ENCODE measurements around the gene FAAH. TPM values are rescaled to one million over a fixed set of nuclear protein-coding genes. Genes with fewer than 3 reads are reported as not detected.

The FAAH gene
- total RNA-seq, 4 donors from 2014 or later = 103 to 199 (median 152) TPM

GRCh38 chr1:46461017-46461808 is 67.1 kb downstream of the FAAH start:
- intact Hi-C loops (cut with DNase I) = no loop called here

GRCh38 chr1:46461809-46462448 is 67.8 kb downstream of the FAAH start:
- Histone ChIP-seq H3K9me3 (no peaks in the 10 kb centered on the region), H3K27me3 (no peaks in the 10 kb centered on the region), H3K36me3 (no peaks in the 10 kb centered on the region), H3K27ac (no peak overlapping the region), H3K4me1 (peaks cover 0 to 3% of the 10 kb centered on the region in 2 donors), H3K4me3 (replicated peaks in 1 of 3) (no peak overlapping the region)
- TF ChIP-seq CTCF (IDR thresholded peaks at IDR 0.05) (no peak), POLR2A (IDR thresholded peaks at IDR 0.05) (no peak)
- 42 to 57% methylated on average over 5 of the region's 5 CpGs for WGBS, 2 donors
- intact Hi-C loops (cut with DNase I) = no loop called here
- DNase-seq = no peak

More at GRCh38 chr1:46461017-46461808, 67.1 kb downstream of the FAAH start:
- H3K4me3 ChIP-seq (replicated peaks in 1 of 3) = no peak overlapping the region
- DNase-seq = no peak
- H3K27me3 ChIP-seq = no peaks in the 10 kb centered on the region
- no peaks in the 10 kb centered on the region for H3K4me1 ChIP-seq
- WGBS, 2 donors = 65 to 76% methylated on average over 11 of the region's 11 CpGs
- H3K36me3 ChIP-seq = no peaks in the 10 kb centered on the region
- H3K27ac ChIP-seq = no peak overlapping the region
- TF ChIP-seq CTCF (IDR thresholded peaks at IDR 0.05) = no peak
- TF ChIP-seq POLR2A (IDR thresholded peaks at IDR 0.05) = no peak
- H3K9me3 ChIP-seq = no peaks in the 10 kb centered on the region

Other genes starting within 250 kb of the FAAH start
- gene TSPAN1, start 219.2 kb upstream of the FAAH start, total RNA-seq = 100 to 1,000 TPM in 2 of 4 donors, 10 to 100 TPM in 2; 61.2 to 154 (median 105) TPM
- gene P3R3URF, start 217.8 kb upstream of the FAAH start, total RNA-seq = not detected
- gene POMGNT1, start 195.9 kb upstream of the FAAH start, total RNA-seq = 10 to 100 TPM; 54.2 to 90.8 (median 79.3) TPM
- gene LURAP1, start 191.0 kb upstream of the FAAH start, total RNA-seq = 10 to 100 TPM; 30.5 to 47.4 (median 37.8) TPM
- gene RAD54L, start 146.6 kb upstream of the FAAH start, total RNA-seq = 1 to 10 TPM in 1 of 4 donors, under 1 TPM in 3; 0.27 to 1.7 (median 0.61) TPM
- gene LRRC41, start 90.7 kb upstream of the FAAH start, total RNA-seq = 100 to 1,000 TPM in 2 of 4 donors, 10 to 100 TPM in 2; 73.5 to 111 (median 99.4) TPM
- gene UQCRH, start 90.6 kb upstream of the FAAH start, total RNA-seq = 100 to 1,000 TPM; 122 to 367 (median 267) TPM
- 10 to 100 TPM; 23.4 to 40.0 (median 34.9) TPM for gene NSUN4, start 53.5 kb upstream of the FAAH start, total RNA-seq
- not detected for gene DMBX1, start 95.5 kb downstream of the FAAH start, total RNA-seq
- gene KNCN, start 157.3 kb downstream of the FAAH start, total RNA-seq = not detected
- gene MKNK1, start 210.0 kb downstream of the FAAH start, total RNA-seq = 10 to 100 TPM; 20.8 to 29.6 (median 23.4) TPM
- 10 to 100 TPM; 22.4 to 30.8 (median 26.6) TPM for gene MOB3C, start 222.5 kb downstream of the FAAH start, total RNA-seq